Activated CD4-positive, alpha-beta memory T cell treated with anti-CD3 and anti-CD28 coated beads, Interleukin-2, amount 10 ng/mL, durations not matched to agents 7 days and 5 days (primary cell): ENCODE data around the gene TNFSF18. TPM values are rescaled to one million over a fixed set of nuclear protein-coding genes. Genes with fewer than 3 reads are reported as not detected.

Experiments
- CTCF ChIA-PET: fragments of 350-600 bp; sonication (Branson Sonifier 250); formaldehyde crosslinking; loops from one replicate; lab custom pipeline; 2021; ENCODE audit warnings: antibody characterized with exemption, inconsistent platforms; lab: Charles Lee
- POLR2A ChIA-PET: fragments of 350-600 bp; sonication (Branson Sonifier 250); formaldehyde crosslinking; loops from one replicate; lab custom pipeline; 2021; ENCODE audit warnings: antibody characterized with exemption; lab: Charles Lee
- DNase-seq: peaks from one replicate; pipeline ENCODE4 v3.0.0-alpha.2; 2020
- H3K27ac Mint-ChIP-seq: one replicate; pipeline ENCODE4 v1.8.0; 2021; ENCODE audit warnings: mild to moderate bottlenecking, mixed read lengths
- H3K27me3 Mint-ChIP-seq: one replicate; pipeline ENCODE4 v1.8.0; 2021; ENCODE audit warnings: mixed read lengths
- H3K36me3 Mint-ChIP-seq: one replicate; pipeline ENCODE4 v1.8.0; 2021; ENCODE audit warnings: low read depth, mixed read lengths
- H3K4me1 Mint-ChIP-seq: one replicate; pipeline ENCODE4 v1.8.0; 2021; ENCODE audit warnings: mixed read lengths
- H3K4me3 Mint-ChIP-seq: one replicate; pipeline ENCODE4 v1.8.0; 2021; ENCODE audit warnings: mild to moderate bottlenecking, mixed read lengths
- H3K9me3 Mint-ChIP-seq: one replicate; pipeline ENCODE4 v1.8.0; 2021; ENCODE audit warnings: mixed read lengths
- total RNA-seq, 2 experiments: library from RNA; stranded (reverse); gene quantifications; one replicate each; pipeline ENCODE4 v1.2.3, GENCODE V29; 2021

Gene TNFSF18
- total RNA-seq, 2 experiments from 2014 or later: not detected

GRCh38 chr1:173020138-173020750 is 30.5 kb downstream of the TNFSF18 start:
- H3K36me3 Mint-ChIP-seq: no peaks in the 10 kb centered on the region
- POLR2A ChIA-PET: no interaction called here

DNA sequence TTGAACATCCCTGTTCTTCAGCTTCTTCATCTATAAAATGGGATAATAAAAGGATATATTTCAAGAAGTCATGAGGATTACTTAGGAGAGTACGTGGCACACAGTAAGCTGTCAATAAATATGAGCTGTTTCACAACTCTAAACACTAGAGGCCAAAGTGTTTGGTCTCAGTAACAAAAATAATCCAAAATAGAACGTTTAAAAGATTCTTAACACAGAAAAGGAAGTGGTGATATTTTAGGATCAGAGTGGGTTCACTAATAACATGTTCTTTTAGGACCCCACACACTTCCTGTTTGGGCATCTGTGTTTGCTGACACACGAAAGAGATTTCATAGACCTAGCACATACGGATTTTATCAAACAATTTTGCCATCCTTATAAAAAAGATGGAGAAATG is 32.9 kb downstream of the TNFSF18 start:
- Mint-ChIP-seq H3K4me3 (no peak overlapping the region), H3K27ac (no peak overlapping the region), H3K4me1 (no peaks in the 10 kb centered on the region), H3K27me3 (peaks cover 8% of the 10 kb centered on the region), H3K36me3 (no peaks in the 10 kb centered on the region), H3K9me3 (no peaks in the 10 kb centered on the region)
- no peak for DNase-seq
- CTCF ChIA-PET: no interaction called here
- POLR2A ChIA-PET: no interaction called here

More at GRCh38 chr1:173020138-173020750, 30.5 kb downstream of the TNFSF18 start:
- no peak overlapping the region for H3K27ac Mint-ChIP-seq
- no peaks in the 10 kb centered on the region for H3K9me3 Mint-ChIP-seq
- CTCF ChIA-PET: no interaction called here
- no peaks in the 10 kb centered on the region for H3K4me1 Mint-ChIP-seq
- no peak for DNase-seq
- peaks cover 8% of the 10 kb centered on the region for H3K27me3 Mint-ChIP-seq
- H3K4me3 Mint-ChIP-seq: no peak overlapping the region

DNA sequence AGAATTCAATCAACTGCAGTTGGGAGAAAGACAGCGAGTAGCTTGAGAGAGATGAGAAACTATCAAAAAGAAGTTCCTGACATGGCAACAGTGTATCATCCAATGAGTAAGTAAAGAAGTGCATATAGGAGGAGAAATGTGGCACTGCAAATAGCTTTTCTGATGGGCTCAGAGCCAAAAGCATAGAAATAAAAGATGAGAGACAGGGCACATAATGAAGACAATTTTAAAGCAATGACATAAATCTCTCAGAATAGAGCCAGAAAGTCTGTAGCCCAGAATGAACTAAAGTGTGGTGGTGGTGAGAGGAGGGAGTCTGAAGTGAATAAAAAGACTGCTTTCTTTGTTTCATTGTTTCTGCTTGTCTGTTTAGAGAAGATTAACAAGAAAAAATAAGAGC is 34.3 kb downstream of the TNFSF18 start:
- H3K9me3 Mint-ChIP-seq: no peaks in the 10 kb centered on the region
- DNase-seq: no peak
- H3K4me1 Mint-ChIP-seq: no peaks in the 10 kb centered on the region
- H3K27ac Mint-ChIP-seq: no peak overlapping the region
- no peaks in the 10 kb centered on the region for H3K36me3 Mint-ChIP-seq
- H3K4me3 Mint-ChIP-seq: no peak overlapping the region
- CTCF ChIA-PET: no interaction called here
- peaks cover 12% of the 10 kb centered on the region for H3K27me3 Mint-ChIP-seq
- POLR2A ChIA-PET: no interaction called here

DNA sequence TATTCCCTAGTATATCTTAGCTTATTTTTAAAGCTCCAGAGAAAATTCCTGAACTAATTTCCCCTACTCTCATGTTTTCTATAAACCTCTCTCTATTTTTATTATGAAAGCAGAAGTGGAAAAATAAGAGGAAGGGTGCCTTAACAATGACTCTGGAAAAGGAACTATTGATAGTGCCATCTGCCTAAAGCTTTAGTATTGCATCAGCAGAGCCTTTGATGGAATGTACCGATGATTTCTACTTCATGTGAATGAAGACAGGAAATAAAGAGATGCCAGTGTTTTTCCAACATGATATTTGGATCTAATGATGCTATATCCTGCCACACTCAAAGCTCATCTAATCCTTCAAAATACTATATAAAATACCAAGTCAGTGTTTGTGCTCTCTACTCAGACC is 35.1 kb downstream of the TNFSF18 start:
- Mint-ChIP-seq H3K27me3 (peaks cover 11% of the 10 kb centered on the region), H3K4me1 (no peaks in the 10 kb centered on the region), H3K4me3 (no peak overlapping the region), H3K27ac (no peak overlapping the region), H3K9me3 (no peaks in the 10 kb centered on the region), H3K36me3 (no peaks in the 10 kb centered on the region)
- CTCF ChIA-PET: no interaction called here
- POLR2A ChIA-PET: no interaction called here
- DNase-seq: no peak

GRCh38 chr1:173014160-173014559 is 36.6 kb downstream of the TNFSF18 start:
- ChIA-PET POLR2A (no interaction called here), CTCF (no interaction called here)
- H3K9me3 Mint-ChIP-seq: no peaks in the 10 kb centered on the region
- H3K27ac Mint-ChIP-seq: no peak overlapping the region
- H3K4me1 Mint-ChIP-seq: no peaks in the 10 kb centered on the region
- H3K4me3 Mint-ChIP-seq: no peak overlapping the region
- H3K27me3 Mint-ChIP-seq: peaks cover 11% of the 10 kb centered on the region
- DNase-seq: no peak
- no peaks in the 10 kb centered on the region for H3K36me3 Mint-ChIP-seq

- CTCF ChIA-PET: no interaction called here
- POLR2A ChIA-PET: no interaction called here
- no peaks in the 10 kb centered on the region for H3K9me3 Mint-ChIP-seq
- H3K4me1 Mint-ChIP-seq: no peaks in the 10 kb centered on the region
- no peak for DNase-seq
- H3K27me3 Mint-ChIP-seq: peaks cover 5% of the 10 kb centered on the region
- H3K27ac Mint-ChIP-seq: no peak overlapping the region
- H3K36me3 Mint-ChIP-seq: no peaks in the 10 kb centered on the region
- H3K4me3 Mint-ChIP-seq: no peak overlapping the region
Measured at GRCh38 chr1:173012126-173012525, 38.6 kb downstream of the TNFSF18 start.

DNA sequence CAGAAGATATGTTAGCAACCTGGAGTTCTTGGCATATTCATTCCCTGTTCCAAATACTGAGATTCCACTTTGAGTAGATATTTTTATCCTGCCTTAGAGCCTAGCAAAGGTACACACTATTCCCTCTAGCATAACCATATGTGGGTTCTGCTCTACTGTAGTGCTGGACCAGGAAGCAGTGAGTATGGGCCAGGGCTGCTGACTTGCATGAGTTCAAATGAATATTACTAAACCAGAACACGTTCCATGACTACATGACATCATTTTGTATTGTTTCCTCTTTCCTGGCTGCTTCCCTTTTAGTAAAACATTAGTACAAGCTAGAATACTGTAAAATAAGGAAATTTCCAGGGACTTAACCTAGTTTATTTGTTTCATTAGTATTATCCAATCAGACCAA is 41.1 kb downstream of the TNFSF18 start:
- CTCF ChIA-PET: no interaction called here
- H3K4me1 Mint-ChIP-seq: no peaks in the 10 kb centered on the region
- H3K36me3 Mint-ChIP-seq: no peaks in the 10 kb centered on the region

GRCh38 chr1:173005196-173005864 is 45.4 kb downstream of the TNFSF18 start:
- CTCF ChIA-PET: no interaction called here
- no peaks in the 10 kb centered on the region for H3K27me3 Mint-ChIP-seq
- H3K36me3 Mint-ChIP-seq: no peaks in the 10 kb centered on the region
- peaks cover 10% of the 10 kb centered on the region for H3K9me3 Mint-ChIP-seq
- H3K27ac Mint-ChIP-seq: no peak overlapping the region
- no peaks in the 10 kb centered on the region for H3K4me1 Mint-ChIP-seq
- DNase-seq: no peak
- no peak overlapping the region for H3K4me3 Mint-ChIP-seq
- POLR2A ChIA-PET: no interaction called here

More for the DNA sequence above, 41.1 kb downstream of the TNFSF18 start:
- Mint-ChIP-seq H3K4me3 (no peak overlapping the region), H3K27ac (no peak overlapping the region), H3K9me3 (no peaks in the 10 kb centered on the region), H3K27me3 (peaks cover 5% of the 10 kb centered on the region)
- POLR2A ChIA-PET: no interaction called here
- no peak for DNase-seq

GRCh38 chr1:173002891-173003838 is 47.6 kb downstream of the TNFSF18 start:
- H3K4me3 Mint-ChIP-seq: no peak overlapping the region
- peaks cover 4% of the 10 kb centered on the region for H3K27me3 Mint-ChIP-seq
- H3K4me1 Mint-ChIP-seq: no peaks in the 10 kb centered on the region
- peaks cover 13% of the 10 kb centered on the region for H3K9me3 Mint-ChIP-seq
- POLR2A ChIA-PET: no interaction called here
- no peaks in the 10 kb centered on the region for H3K36me3 Mint-ChIP-seq
- no peak overlapping the region for H3K27ac Mint-ChIP-seq
- CTCF ChIA-PET: no interaction called here
- DNase-seq: no peak

- Mint-ChIP-seq H3K27me3 (peaks cover 4% of the 10 kb centered on the region), H3K36me3 (no peaks in the 10 kb centered on the region), H3K4me3 (no peak overlapping the region), H3K4me1 (no peaks in the 10 kb centered on the region), H3K9me3 (peaks cover 17% of the 10 kb centered on the region), H3K27ac (no peak overlapping the region)
- CTCF ChIA-PET: no interaction called here
- POLR2A ChIA-PET: no interaction called here
- DNase-seq: no peak
Measured at GRCh38 chr1:172999349-172999748, 51.4 kb downstream of the TNFSF18 start.

DNA sequence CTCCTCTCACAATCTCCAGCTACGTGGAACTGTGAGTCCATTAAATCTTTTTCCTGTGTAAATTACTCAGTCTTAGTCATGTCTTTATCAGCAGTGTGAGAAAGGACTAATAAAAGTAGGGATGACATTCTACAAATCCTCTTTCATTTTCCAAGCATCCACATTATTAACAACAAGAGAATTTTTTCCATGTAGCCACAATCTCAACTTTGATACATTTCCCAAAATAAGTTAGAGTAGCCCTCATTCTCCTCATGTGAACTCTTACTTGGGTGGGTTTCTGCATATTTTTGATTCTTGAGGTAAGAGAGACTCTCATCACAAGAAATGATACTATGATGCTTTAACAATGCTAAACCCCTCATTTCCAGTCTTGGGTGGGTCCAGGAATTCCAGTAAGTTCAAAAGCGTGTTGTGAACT is 52.8 kb downstream of the TNFSF18 start:
- Mint-ChIP-seq H3K9me3 (peaks cover 17% of the 10 kb centered on the region), H3K4me1 (no peaks in the 10 kb centered on the region), H3K27me3 (peaks cover 4% of the 10 kb centered on the region), H3K27ac (no peak overlapping the region), H3K36me3 (no peaks in the 10 kb centered on the region), H3K4me3 (no peak overlapping the region)
- POLR2A ChIA-PET: no interaction called here
- CTCF ChIA-PET: no interaction called here
- no peak for DNase-seq

- Mint-ChIP-seq H3K9me3 (peaks cover 6% of the 10 kb centered on the region), H3K27ac (no peak overlapping the region), H3K27me3 (peaks cover 2% of the 10 kb centered on the region), H3K4me3 (no peak overlapping the region), H3K36me3 (no peaks in the 10 kb centered on the region), H3K4me1 (no peaks in the 10 kb centered on the region)
- ChIA-PET CTCF (no interaction called here), POLR2A (no interaction called here)
- DNase-seq: no peak
Measured at GRCh38 chr1:172993640-172994039, 57.1 kb downstream of the TNFSF18 start.

DNA sequence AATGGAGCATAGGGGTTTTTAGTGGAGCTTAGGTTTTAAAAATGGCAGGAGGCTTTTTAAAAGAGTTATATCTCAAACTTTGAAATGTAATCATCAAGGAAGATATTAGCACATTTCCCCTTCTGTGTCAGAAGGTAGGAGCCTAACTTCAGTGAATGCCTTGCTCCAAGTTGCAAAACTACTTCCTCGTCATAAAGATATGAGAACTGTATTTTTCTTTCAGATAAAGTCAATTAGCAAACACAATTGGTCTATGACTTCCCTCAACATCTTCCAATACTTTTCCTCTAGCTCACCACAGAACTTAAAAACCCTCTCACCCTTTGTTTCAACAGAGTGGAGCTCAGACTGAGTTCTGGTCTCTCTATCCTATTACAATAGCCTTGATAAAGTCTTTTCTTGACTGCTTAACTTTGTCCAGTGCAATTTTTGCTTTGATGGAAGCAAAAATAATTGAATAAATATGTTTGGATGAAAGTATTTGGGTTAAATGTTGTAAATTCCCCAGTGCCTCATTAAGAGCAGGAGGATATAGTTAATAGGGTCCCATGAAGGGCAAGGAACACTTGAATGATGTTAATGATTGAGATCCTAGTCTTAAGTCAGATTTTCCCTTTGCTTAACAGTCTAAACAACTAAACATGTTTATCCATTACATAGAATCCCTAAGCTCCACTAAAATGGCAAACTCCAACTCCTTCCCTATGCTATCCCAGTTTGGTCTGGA is 58.9 kb downstream of the TNFSF18 start:
- Mint-ChIP-seq H3K27ac (no peak overlapping the region), H3K4me1 (no peaks in the 10 kb centered on the region), H3K36me3 (no peaks in the 10 kb centered on the region), H3K9me3 (peaks cover 3% of the 10 kb centered on the region), H3K4me3 (no peak overlapping the region), H3K27me3 (no peaks in the 10 kb centered on the region)
- no peak for DNase-seq
- CTCF ChIA-PET: interaction anchor here (0.7 kb wide), 2 partner anchors 15 to 213 kb away, joined by 3 to 4 read pairs; no protein-coding TSS in a partner anchor
- POLR2A ChIA-PET: no interaction called here
